Lung (tissue), 12 donors: ENCODE results near the gene ZNF787. TPM values are rescaled to one million over a fixed set of nuclear protein-coding genes. Genes with fewer than 3 reads are reported as not detected.

Experiments
- ATAC-seq: fragments of 200-7000 bp; cut with Tn5 transposase; one replicate; pipeline ENCODE4 v1.9.1; 2020; ENCODE audit warnings: moderate number of reproducible peaks; ENCODE audit not compliant: insufficient read depth, low FRiP score
- DNase-seq, 3 donors: peaks; one replicate each; pipeline ENCODE4 v3.0.0-alpha.2; 2013 to 2017
- H3K27ac ChIP-seq, 2 donors: one replicate each; pipeline ENCODE4 v1.5.1; 2013; ENCODE audit warnings: mild to moderate bottlenecking in 2 of 2, moderate library complexity in 2 of 2, control low read depth in 1 of 2, inconsistent platforms in 1 of 2, low read depth in 1 of 2, low read length in 1 of 2
- H3K27me3 ChIP-seq, 3 donors: one replicate each; pipeline ENCODE4 v1.5.1; 2013; ENCODE audit warnings: low read length in 2 of 3; ENCODE audit not compliant: control insufficient read depth in 3 of 3, insufficient read depth in 3 of 3
- H3K36me3 ChIP-seq, 4 donors: one replicate each; pipeline ENCODE4 v1.5.1; 2013; ENCODE audit warnings: low read length in 4 of 4, mild to moderate bottlenecking in 1 of 4, moderate library complexity in 1 of 4; ENCODE audit not compliant: control insufficient read depth in 4 of 4, insufficient read depth in 4 of 4
- H3K4me1 ChIP-seq, 5 donors: one replicate each; pipeline ENCODE4 v1.5.1; 2013; ENCODE audit warnings: low read length in 5 of 5, mild to moderate bottlenecking in 2 of 5, moderate library complexity in 1 of 5; ENCODE audit not compliant: control insufficient read depth in 5 of 5, insufficient read depth in 5 of 5
- H3K4me3 ChIP-seq: one replicate; pipeline ENCODE4 v1.5.1; 2013; ENCODE audit warnings: mild to moderate bottlenecking, control low read depth, moderate library complexity
- H3K9ac ChIP-seq, 2 donors: one replicate each; pipeline ENCODE4 v1.5.1; 2013; ENCODE audit warnings: low read length in 2 of 2, control low read depth in 1 of 2; ENCODE audit not compliant: insufficient read depth in 1 of 2
- H3K9me3 ChIP-seq, 4 donors: one replicate each; pipeline ENCODE4 v1.5.1; 2013; ENCODE audit warnings: low read length in 3 of 4, mild to moderate bottlenecking in 1 of 4, moderate library complexity in 1 of 4; ENCODE audit not compliant: control insufficient read depth in 4 of 4, insufficient read depth in 3 of 4
- WGBS, 2 donors: extraction: QIAGEN DNeasy Blood & Tissue Kit; methylation state at CpG; one replicate each; pipeline ENCODE4 v1.1.7; 2013; 5-methylcytosine and 5-hydroxymethylcytosine counted together
- polyA plus RNA-seq, 2 donors: library from polyadenylated mRNA; stranded (reverse); fragments of 200-250 nt; gene quantifications; one replicate each; pipeline ENCODE4 v1.2.1, GENCODE V29; 2013
- total RNA-seq, 2 donors: library from RNA; depleted of rRNA in 1 of 2; stranded (reverse); fragments of >200 nt in 1 of 2; gene quantifications; one replicate each; pipeline ENCODE4 v1.2.1, GENCODE V29; 2014 to 2021
- TF ChIP-seq, protein P1 (sequence below): IDR thresholded peaks from 2 replicates; pipeline ENCODE4 v1.5.1; 2012; ENCODE audit warnings: mild to moderate bottlenecking; ENCODE audit errors: control extremely low read depth, extremely low read depth
- donor health status: control.
- donor health status: control.
- donor health status: Bipolar disorder and iron deficiency.
- donor health status: healthy.
- donor health status: DM: yes; HTN: yes; CAD: no.

Gene ZNF787
- total and polyA plus RNA-seq, 4 donors: 27.5 to 44.7 (median 32.2) TPM

DNA sequence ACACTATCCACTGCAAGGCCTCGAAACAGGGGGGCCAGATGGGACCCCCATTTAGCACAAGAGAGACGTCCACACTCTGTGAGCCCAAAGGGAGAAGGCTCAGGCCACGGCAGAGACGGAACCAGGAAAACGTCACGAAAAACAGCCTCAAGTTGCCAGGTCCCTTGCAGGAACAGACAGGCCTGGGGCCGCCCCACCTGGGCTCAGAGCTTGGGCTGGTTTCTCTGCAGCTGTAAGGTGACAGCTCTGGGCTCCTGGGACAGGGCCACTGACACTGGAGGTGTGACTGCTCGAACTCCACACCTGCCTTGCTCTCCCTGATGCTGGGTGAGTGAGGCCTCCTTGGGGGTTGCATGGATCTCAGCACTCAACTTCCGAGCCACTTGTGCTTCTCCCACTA, 3.2 kb downstream of the ZNF787 start:
- Histone ChIP-seq H3K4me3 (no peak overlapping the region), H3K27me3 (no peaks in the 10 kb centered on the region), H3K27ac (no peak overlapping the region), H3K9ac (no peak overlapping the region), H3K9me3 (no peaks in the 10 kb centered on the region), H3K36me3 (peaks cover 0 to 5% (median 2%) of the 10 kb centered on the region in 4 donors), H3K4me1 (peaks cover 10 to 38% (median 22%) of the 10 kb centered on the region in 5 donors)
- TF ChIP-seq, protein P1, sequence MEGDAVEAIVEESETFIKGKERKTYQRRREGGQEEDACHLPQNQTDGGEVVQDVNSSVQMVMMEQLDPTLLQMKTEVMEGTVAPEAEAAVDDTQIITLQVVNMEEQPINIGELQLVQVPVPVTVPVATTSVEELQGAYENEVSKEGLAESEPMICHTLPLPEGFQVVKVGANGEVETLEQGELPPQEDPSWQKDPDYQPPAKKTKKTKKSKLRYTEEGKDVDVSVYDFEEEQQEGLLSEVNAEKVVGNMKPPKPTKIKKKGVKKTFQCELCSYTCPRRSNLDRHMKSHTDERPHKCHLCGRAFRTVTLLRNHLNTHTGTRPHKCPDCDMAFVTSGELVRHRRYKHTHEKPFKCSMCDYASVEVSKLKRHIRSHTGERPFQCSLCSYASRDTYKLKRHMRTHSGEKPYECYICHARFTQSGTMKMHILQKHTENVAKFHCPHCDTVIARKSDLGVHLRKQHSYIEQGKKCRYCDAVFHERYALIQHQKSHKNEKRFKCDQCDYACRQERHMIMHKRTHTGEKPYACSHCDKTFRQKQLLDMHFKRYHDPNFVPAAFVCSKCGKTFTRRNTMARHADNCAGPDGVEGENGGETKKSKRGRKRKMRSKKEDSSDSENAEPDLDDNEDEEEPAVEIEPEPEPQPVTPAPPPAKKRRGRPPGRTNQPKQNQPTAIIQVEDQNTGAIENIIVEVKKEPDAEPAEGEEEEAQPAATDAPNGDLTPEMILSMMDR: no peak
- WGBS, 2 donors: 67 to 71% methylated on average over 9 of the region's 9 CpGs
- DNase-seq (no peak), ATAC-seq (no peak)

DNA sequence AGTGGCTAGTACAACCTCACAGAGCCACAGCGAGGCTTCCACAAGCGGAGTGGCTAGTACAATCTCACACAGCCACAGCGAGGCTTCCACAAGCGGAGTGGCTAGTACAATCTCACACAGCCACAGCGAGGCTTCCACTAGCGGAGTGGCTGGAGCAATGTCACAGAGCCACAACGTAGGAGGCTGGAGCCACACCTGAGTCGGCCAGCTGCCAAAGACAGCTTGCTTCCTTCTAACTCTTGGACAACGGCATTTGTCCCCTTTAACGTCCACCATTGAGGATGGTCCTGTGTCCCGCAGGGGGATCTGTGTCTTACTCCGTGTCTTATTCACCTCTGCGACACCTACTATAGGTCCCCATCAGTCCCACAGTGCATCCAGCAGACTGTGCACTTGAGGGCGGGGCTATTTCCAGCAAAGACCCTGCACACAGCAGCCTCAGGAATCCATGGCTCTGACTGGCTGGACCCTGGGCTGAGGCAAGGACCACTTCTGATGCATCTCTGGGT, 3.7 kb downstream of the ZNF787 start:
- H3K4me1 ChIP-seq: peaks cover 13 to 41% (median 26%) of the 10 kb centered on the region in 5 donors
- H3K4me3 ChIP-seq: no peak overlapping the region
- WGBS, 2 donors: 82 to 86% methylated on average over 14 of the region's 14 CpGs
- no peak overlapping the region for H3K27ac ChIP-seq
- no peaks in the 10 kb centered on the region for H3K27me3 ChIP-seq
- TF ChIP-seq, protein P1: no peak
- DNase-seq (no peak), ATAC-seq (no peak)
- no peak overlapping the region for H3K9ac ChIP-seq
- peaks cover 0 to 5% (median 2%) of the 10 kb centered on the region in 4 donors for H3K36me3 ChIP-seq
- no peaks in the 10 kb centered on the region for H3K9me3 ChIP-seq

DNA sequence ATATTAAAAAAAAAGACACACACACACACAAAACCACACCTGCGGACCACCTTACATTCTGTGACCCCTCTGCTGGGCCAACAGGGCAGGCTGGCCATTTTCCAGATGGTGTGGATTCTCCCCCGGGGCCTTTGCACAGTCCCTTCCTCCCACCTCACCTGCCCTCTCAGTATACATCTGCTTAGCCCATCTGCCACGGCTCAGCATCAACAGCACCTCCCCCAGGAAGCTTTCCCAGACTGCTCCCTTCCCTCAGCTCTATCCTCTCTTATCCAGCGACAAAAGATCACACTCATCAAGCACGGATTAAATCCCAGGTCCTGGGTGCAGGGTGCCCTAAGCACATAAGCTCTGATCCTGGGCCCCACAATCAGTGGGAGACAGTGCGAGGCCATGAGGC, 4.5 kb downstream of the ZNF787 start:
- TF ChIP-seq, protein P1: no peak
- H3K4me3 ChIP-seq: no peak overlapping the region
- no peak overlapping the region for H3K27ac ChIP-seq
- 90 to 95% methylated on average over 6 of the region's 6 CpGs for WGBS, 2 donors
- H3K9ac ChIP-seq: no peak overlapping the region
- H3K9me3 ChIP-seq: no peaks in the 10 kb centered on the region
- ATAC-seq (no peak), DNase-seq (no peak)
- H3K4me1 ChIP-seq: peaks cover 9 to 47% (median 34%) of the 10 kb centered on the region in 5 donors
- H3K27me3 ChIP-seq: no peaks in the 10 kb centered on the region
- H3K36me3 ChIP-seq: peaks cover 0 to 5% (median 2%) of the 10 kb centered on the region in 4 donors

DNA sequence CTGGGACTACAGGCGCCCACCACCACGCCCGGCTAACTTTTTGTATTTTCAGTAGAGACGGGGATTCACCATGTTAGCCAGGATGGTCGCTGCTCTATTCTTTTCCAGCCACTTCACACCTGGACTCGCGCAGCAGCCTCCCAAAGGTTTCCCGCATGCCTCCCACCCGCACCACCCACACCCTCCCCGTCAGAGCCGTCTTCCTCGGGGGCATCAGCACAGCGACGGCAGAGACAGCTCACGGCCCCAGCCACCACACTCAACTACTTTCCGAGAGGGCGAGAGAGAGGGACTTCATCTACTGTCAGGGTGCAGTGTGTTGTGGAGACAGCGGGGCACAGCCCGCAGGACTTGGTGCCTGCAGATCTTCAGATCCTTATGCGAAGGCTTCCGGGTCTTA, 5.6 kb downstream of the ZNF787 start:
- ATAC-seq (no peak), DNase-seq (no peak)
- H3K9ac ChIP-seq: no peak overlapping the region
- no peak overlapping the region for H3K4me3 ChIP-seq
- TF ChIP-seq, protein P1: no peak
- no peaks in the 10 kb centered on the region for H3K27me3 ChIP-seq
- H3K9me3 ChIP-seq: no peaks in the 10 kb centered on the region
- 95 to 96% methylated on average over 21 of the region's 21 CpGs for WGBS, 2 donors
- H3K27ac ChIP-seq: no peak overlapping the region
- peaks cover 17 to 57% (median 45%) of the 10 kb centered on the region in 5 donors for H3K4me1 ChIP-seq
- peaks cover 0 to 5% (median 2%) of the 10 kb centered on the region in 4 donors for H3K36me3 ChIP-seq
